Measurements from ENCODE around the gene SENP8. TPM values are rescaled to one million over a fixed set of nuclear protein-coding genes. Genes with fewer than 3 reads are reported as not detected.
A peak's percentile ranks its signal among the peaks of the same experiment; 100 is the strongest.

The SENP8 gene
- total and polyA plus RNA-seq, 2 donors, result 2.0 to 2.7 TPM

DNA sequence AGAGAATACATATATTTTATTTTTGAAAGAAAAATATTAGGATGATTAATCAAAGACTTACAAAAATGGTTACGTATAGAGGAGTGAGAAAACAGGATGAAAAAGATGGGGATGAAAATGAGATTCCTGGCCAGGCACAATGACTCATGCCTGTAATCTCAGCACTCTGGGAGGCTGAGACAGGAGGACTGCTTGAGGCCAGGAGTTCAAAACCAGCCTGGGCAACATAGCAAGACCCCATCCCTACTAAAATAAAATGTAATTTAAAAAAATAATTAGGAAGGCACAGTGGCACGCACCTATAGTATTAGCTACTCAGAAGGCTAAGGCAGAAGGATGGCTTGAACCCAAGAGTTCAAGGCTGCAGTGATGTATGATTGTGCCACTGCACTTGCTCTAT lies 12.1 kb upstream of the SENP8 start:
- Histone ChIP-seq H3K27me3 (ENCODE audit: control insufficient read depth in 2 of 2, insufficient read depth in 1 of 2, low read length in 1 of 2) (no peaks in the 10 kb centered on the region), H3K4me1 (ENCODE audit: control insufficient read depth in 2 of 2, insufficient read depth in 2 of 2, low read length in 2 of 2) (no peaks in the 10 kb centered on the region), H3K4me3 (ENCODE audit: low read length in 2 of 2) (no peak overlapping the region), H3K36me3 (ENCODE audit: control insufficient read depth in 2 of 2, insufficient read depth in 2 of 2, low read length in 1 of 2) (no peaks in the 10 kb centered on the region), H3K9me3 (ENCODE audit: control insufficient read depth in 2 of 2, insufficient read depth in 1 of 2, low read length in 1 of 2) (no peaks in the 10 kb centered on the region), H3K27ac (ENCODE audit: low read depth in 1 of 2, low read length in 1 of 2) (no peak overlapping the region)
- no peak for DNase-seq (ENCODE audit: low read depth in 6 of 9, low spot score in 9 of 9)
- WGBS, result 98% methylated on average over 2 of the region's 2 CpGs

DNA sequence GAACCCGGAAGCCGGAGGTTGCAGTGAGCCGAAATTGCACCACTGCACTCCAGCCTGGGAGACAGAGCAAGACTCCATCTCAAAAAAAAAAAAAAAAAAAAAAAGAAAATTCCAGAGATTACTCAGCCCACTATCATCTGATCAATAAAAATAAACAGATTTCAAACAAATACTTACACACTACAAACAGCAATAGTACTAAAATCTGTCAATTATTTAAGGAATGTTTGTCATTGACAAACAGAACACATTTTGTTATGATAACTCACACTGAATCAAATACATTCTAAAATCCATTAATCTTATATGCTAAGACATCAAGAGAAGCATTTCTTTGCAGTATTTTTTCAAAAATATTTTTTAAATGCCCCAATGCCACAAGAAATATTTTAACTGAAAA lies 7.8 kb upstream of the SENP8 start:
- Histone ChIP-seq H3K4me3 (ENCODE audit: low read length in 2 of 2) (no peak overlapping the region), H3K27me3 (ENCODE audit: control insufficient read depth in 2 of 2, insufficient read depth in 1 of 2, low read length in 1 of 2) (no peaks in the 10 kb centered on the region), H3K4me1 (ENCODE audit: control insufficient read depth in 2 of 2, insufficient read depth in 2 of 2, low read length in 2 of 2) (no peaks in the 10 kb centered on the region), H3K36me3 (ENCODE audit: control insufficient read depth in 2 of 2, insufficient read depth in 2 of 2, low read length in 1 of 2) (no peaks in the 10 kb centered on the region), H3K9me3 (ENCODE audit: control insufficient read depth in 2 of 2, insufficient read depth in 1 of 2, low read length in 1 of 2) (no peaks in the 10 kb centered on the region), H3K27ac (ENCODE audit: low read depth in 1 of 2, low read length in 1 of 2) (no peak overlapping the region)
- 97% methylated on average over 3 of the region's 3 CpGs for WGBS
- DNase-seq (ENCODE audit: low read depth in 6 of 9, low spot score in 9 of 9), result no peak

- Histone ChIP-seq H3K4me3 (ENCODE audit: low read length in 2 of 2) (no peak overlapping the region), H3K4me1 (ENCODE audit: control insufficient read depth in 2 of 2, insufficient read depth in 2 of 2, low read length in 2 of 2) (peaks cover 3 to 5% of the 10 kb centered on the region in 2 donors), H3K9me3 (ENCODE audit: control insufficient read depth in 2 of 2, insufficient read depth in 1 of 2, low read length in 1 of 2) (no peaks in the 10 kb centered on the region), H3K36me3 (ENCODE audit: control insufficient read depth in 2 of 2, insufficient read depth in 2 of 2, low read length in 1 of 2) (no peaks in the 10 kb centered on the region), H3K27ac (ENCODE audit: low read depth in 1 of 2, low read length in 1 of 2) (no peak overlapping the region), H3K27me3 (ENCODE audit: control insufficient read depth in 2 of 2, insufficient read depth in 1 of 2, low read length in 1 of 2) (peaks cover 0 to 4% of the 10 kb centered on the region in 2 donors)
- DNase-seq (ENCODE audit: low read depth in 6 of 9, low spot score in 9 of 9), result no peak
- WGBS, result 96% methylated on average over 2 of the region's 2 CpGs
Measured at GRCh38 chr15:72112116-72112515, 6.1 kb upstream of the SENP8 start.

DNA sequence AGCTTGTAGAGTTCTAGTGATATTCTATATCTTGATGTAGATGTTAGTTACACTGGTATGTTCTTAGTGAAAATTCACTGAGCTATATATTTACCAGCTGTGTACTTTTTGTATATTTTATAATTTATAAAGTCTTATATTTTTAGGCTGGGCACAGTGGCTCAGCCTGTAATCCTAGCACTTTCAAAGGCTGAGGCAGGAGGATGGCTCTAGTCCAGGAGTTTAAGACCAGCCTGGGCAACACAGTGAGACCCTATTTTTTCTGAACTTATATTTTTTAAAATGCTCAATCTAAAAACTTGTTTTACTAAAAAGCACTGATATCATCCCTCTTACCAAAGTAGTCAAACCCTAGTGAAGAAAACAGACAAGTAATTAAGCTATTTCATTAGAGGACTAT lies 5.4 kb upstream of the SENP8 start:
- H3K4me3 ChIP-seq (ENCODE audit: low read length in 2 of 2), result no peak overlapping the region
- peaks cover 0 to 4% of the 10 kb centered on the region in 2 donors for H3K27me3 ChIP-seq (ENCODE audit: control insufficient read depth in 2 of 2, insufficient read depth in 1 of 2, low read length in 1 of 2)
- DNase-seq (ENCODE audit: low read depth in 6 of 9, low spot score in 9 of 9), result no peak
- no peaks in the 10 kb centered on the region for H3K36me3 ChIP-seq (ENCODE audit: control insufficient read depth in 2 of 2, insufficient read depth in 2 of 2, low read length in 1 of 2)
- no peaks in the 10 kb centered on the region for H3K9me3 ChIP-seq (ENCODE audit: control insufficient read depth in 2 of 2, insufficient read depth in 1 of 2, low read length in 1 of 2)
- H3K27ac ChIP-seq (ENCODE audit: low read depth in 1 of 2, low read length in 1 of 2), result no peak overlapping the region
- H3K4me1 ChIP-seq (ENCODE audit: control insufficient read depth in 2 of 2, insufficient read depth in 2 of 2, low read length in 2 of 2), result peaks cover 3 to 5% of the 10 kb centered on the region in 2 donors

DNA sequence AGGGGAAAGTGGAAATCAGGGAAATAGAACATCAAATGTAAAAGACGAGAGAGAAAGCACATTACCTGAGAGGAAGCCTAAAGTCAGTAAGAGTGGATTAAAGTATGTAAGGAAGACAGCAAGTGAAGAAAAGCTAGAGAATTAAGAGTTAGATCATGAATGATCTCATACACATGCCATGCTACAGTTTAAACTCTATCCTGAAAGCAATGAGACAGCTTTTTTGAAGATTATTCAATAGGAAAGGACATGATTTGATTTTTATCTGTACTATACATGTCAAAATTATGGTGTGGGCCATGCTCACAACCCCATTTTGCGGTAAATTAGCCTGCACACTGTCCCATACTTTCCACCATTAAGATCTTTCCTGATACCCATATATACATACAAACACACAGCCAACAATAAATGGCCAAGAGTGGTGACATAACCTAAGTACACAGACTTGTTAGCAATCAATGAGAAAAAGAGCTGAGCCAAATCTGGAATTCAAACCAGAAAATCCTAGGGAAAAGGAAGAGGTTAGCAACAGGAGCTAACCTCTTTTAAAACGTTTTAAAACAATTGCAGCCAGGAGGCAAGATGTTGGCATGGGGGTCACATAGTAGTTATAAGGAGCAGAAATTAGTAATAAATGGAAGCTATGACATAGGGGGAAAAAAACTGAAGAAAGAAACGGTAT lies 4.7 kb upstream of the SENP8 start:
- DNase-seq (ENCODE audit: low read depth in 6 of 9, low spot score in 9 of 9), result no peak
- no peaks in the 10 kb centered on the region for H3K9me3 ChIP-seq (ENCODE audit: control insufficient read depth in 2 of 2, insufficient read depth in 1 of 2, low read length in 1 of 2)
- no peak overlapping the region for H3K27ac ChIP-seq (ENCODE audit: low read depth in 1 of 2, low read length in 1 of 2)
- 98% methylated on average over 4 of the region's 4 CpGs for WGBS
- H3K36me3 ChIP-seq (ENCODE audit: control insufficient read depth in 2 of 2, insufficient read depth in 2 of 2, low read length in 1 of 2), result no peaks in the 10 kb centered on the region
- H3K4me3 ChIP-seq (ENCODE audit: low read length in 2 of 2), result no peak overlapping the region
- H3K4me1 ChIP-seq (ENCODE audit: control insufficient read depth in 2 of 2, insufficient read depth in 2 of 2, low read length in 2 of 2), result peaks cover 3 to 5% of the 10 kb centered on the region in 2 donors
- peaks cover 0 to 4% of the 10 kb centered on the region in 2 donors for H3K27me3 ChIP-seq (ENCODE audit: control insufficient read depth in 2 of 2, insufficient read depth in 1 of 2, low read length in 1 of 2)

DNA sequence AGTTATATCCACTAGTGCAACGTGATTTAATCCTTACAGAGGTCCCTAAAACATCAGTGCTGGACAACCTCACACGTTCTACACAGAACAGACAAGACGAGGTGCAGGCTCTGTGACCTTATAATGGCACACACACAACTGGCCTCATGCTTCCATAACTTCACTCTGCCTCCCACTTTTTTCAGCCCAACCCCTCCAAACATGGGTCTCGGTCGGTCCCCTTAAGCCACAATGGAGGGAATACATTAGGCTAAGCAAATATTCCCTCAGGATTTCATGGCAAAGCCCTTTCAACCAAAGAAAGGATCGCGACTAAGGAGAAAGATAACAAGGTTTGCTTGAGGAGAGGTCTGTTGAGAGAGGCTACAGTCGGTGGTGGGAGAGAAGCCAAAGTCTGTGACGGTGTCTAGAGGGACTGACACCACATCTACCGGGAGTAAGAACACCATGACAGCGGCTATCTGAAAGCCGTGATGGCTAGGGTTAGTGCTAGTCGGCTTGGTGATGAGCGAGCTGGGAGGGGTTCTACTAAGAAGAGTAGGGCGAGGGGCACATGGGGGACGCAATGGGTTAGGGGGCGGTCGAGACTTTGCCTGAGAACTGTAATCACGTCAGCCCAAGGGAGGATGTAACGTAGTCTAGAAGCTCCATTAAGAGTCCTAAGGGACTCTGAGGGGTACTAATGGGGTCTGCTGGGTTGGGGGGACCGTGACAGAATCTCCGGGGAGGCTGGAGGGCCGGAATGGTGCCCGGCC lies 1.3 kb upstream of the SENP8 start:
- H3K27me3 ChIP-seq (ENCODE audit: control insufficient read depth in 2 of 2, insufficient read depth in 1 of 2, low read length in 1 of 2), result peaks cover 0 to 4% of the 10 kb centered on the region in 2 donors
- H3K27ac ChIP-seq (ENCODE audit: low read depth in 1 of 2, low read length in 1 of 2), result peak overlapping the region; percentile 50 to 96
- WGBS, result 7% methylated on average over 24 of the region's 24 CpGs
- no peaks in the 10 kb centered on the region for H3K9me3 ChIP-seq (ENCODE audit: control insufficient read depth in 2 of 2, insufficient read depth in 1 of 2, low read length in 1 of 2)
- no peaks in the 10 kb centered on the region for H3K36me3 ChIP-seq (ENCODE audit: control insufficient read depth in 2 of 2, insufficient read depth in 2 of 2, low read length in 1 of 2)
- peaks cover 5 to 10% of the 10 kb centered on the region in 2 donors for H3K4me1 ChIP-seq (ENCODE audit: control insufficient read depth in 2 of 2, insufficient read depth in 2 of 2, low read length in 2 of 2)
- H3K4me3 ChIP-seq (ENCODE audit: low read length in 2 of 2), result peak overlapping the region; percentile 69 to 91
- DNase-seq (ENCODE audit: low read depth in 6 of 9, low spot score in 9 of 9), result peak in 6 of 9 donors; percentile 17 to 63 (median 30)

DNA sequence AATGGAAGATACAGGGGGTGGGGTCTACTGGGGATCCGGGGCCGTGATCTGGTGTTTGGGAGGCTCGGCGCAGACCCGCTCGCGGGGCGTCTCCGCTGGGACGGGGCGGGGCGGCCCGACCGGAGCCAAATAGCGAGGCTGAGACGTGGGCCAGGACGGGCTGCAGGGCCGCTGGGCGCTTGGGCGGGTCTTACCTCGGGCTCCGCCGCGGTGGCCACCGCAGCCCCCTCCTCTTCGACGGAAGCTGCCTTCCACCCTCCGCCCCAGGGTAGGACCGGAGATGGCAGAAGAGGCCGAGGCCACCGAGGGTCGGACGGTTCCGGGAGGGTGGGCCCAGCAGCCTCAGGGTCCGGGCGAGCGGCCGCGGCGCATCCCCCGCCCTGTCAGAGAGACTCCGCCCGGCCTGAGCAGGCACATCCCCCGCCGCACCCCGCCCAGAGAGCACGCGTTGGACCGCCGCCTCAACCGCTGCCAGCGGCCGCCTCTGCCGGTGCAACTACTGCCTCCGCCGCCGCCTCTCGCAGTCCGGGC lies 652 bp upstream of the SENP8 start:
- Histone ChIP-seq H3K27me3 (ENCODE audit: control insufficient read depth in 2 of 2, insufficient read depth in 1 of 2, low read length in 1 of 2) (peaks cover 0 to 4% of the 10 kb centered on the region in 2 donors), H3K4me3 (ENCODE audit: low read length in 2 of 2) (peak overlapping the region; percentile 69 to 91), H3K36me3 (ENCODE audit: control insufficient read depth in 2 of 2, insufficient read depth in 2 of 2, low read length in 1 of 2) (no peaks in the 10 kb centered on the region), H3K4me1 (ENCODE audit: control insufficient read depth in 2 of 2, insufficient read depth in 2 of 2, low read length in 2 of 2) (peaks cover 5 to 10% of the 10 kb centered on the region in 2 donors), H3K9me3 (ENCODE audit: control insufficient read depth in 2 of 2, insufficient read depth in 1 of 2, low read length in 1 of 2) (no peaks in the 10 kb centered on the region), H3K27ac (ENCODE audit: low read depth in 1 of 2, low read length in 1 of 2) (peak overlapping the region; percentile 50 to 96)
- under 1% methylated on average over 59 of the region's 59 CpGs for WGBS
- DNase-seq (ENCODE audit: low read depth in 6 of 9, low spot score in 9 of 9), result peak in 5 of 9 donors; percentile 3 to 49 (median 21)

DNA sequence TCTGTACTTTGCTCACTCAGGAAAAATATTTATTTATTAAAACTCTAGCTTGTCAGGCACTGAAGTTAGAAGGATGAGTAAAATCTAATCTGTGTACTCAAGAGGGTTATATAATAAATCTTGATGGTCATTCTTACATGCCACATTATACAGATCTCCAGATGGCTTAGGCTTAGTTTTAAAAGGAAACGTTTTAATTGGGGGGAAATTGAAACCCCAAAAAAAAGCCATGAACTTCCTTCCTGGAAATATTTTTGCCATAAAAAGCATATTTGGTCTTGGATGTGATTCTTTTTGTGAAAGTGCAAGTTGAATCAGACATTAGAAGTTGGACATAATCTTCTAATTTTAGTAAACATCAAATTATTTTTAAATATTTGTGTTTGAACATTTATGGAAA lies 6.0 kb downstream of the SENP8 start:
- WGBS, result 7% methylated on average over 1 of the region's 1 CpG
- no peaks in the 10 kb centered on the region for H3K4me1 ChIP-seq (ENCODE audit: control insufficient read depth in 2 of 2, insufficient read depth in 2 of 2, low read length in 2 of 2)
- H3K27ac ChIP-seq (ENCODE audit: low read depth in 1 of 2, low read length in 1 of 2), result no peak overlapping the region
- no peaks in the 10 kb centered on the region for H3K36me3 ChIP-seq (ENCODE audit: control insufficient read depth in 2 of 2, insufficient read depth in 2 of 2, low read length in 1 of 2)
- no peak for DNase-seq (ENCODE audit: low read depth in 6 of 9, low spot score in 9 of 9)
- no peaks in the 10 kb centered on the region for H3K27me3 ChIP-seq (ENCODE audit: control insufficient read depth in 2 of 2, insufficient read depth in 1 of 2, low read length in 1 of 2)
- no peak overlapping the region for H3K4me3 ChIP-seq (ENCODE audit: low read length in 2 of 2)
- no peaks in the 10 kb centered on the region for H3K9me3 ChIP-seq (ENCODE audit: control insufficient read depth in 2 of 2, insufficient read depth in 1 of 2, low read length in 1 of 2)

GRCh38 chr15:72127724-72128322 lies 9.6 kb downstream of the SENP8 start:
- Histone ChIP-seq H3K27me3 (ENCODE audit: control insufficient read depth in 2 of 2, insufficient read depth in 1 of 2, low read length in 1 of 2) (no peaks in the 10 kb centered on the region), H3K27ac (ENCODE audit: low read depth in 1 of 2, low read length in 1 of 2) (no peak overlapping the region), H3K36me3 (ENCODE audit: control insufficient read depth in 2 of 2, insufficient read depth in 2 of 2, low read length in 1 of 2) (no peaks in the 10 kb centered on the region), H3K4me3 (ENCODE audit: low read length in 2 of 2) (no peak overlapping the region), H3K9me3 (ENCODE audit: control insufficient read depth in 2 of 2, insufficient read depth in 1 of 2, low read length in 1 of 2) (no peaks in the 10 kb centered on the region), H3K4me1 (ENCODE audit: control insufficient read depth in 2 of 2, insufficient read depth in 2 of 2, low read length in 2 of 2) (no peaks in the 10 kb centered on the region)
- WGBS, result 80% methylated on average over 2 of the region's 2 CpGs
- no peak for DNase-seq (ENCODE audit: low read depth in 6 of 9, low spot score in 9 of 9)

Measured in thymus (tissue), 11 donors.